MM.1S (cell line): Measurements from ENCODE around the gene AKAP1.

Experiments
- DNase-seq: peaks from one replicate; pipeline ENCODE4 v3.0.0-alpha.2; 2015
- H2AFZ ChIP-seq: fragments of 300-600 bp; sonication (generic); 2 replicates; pipeline ENCODE4 v1.6.0; 2016; ENCODE audit warnings: antibody characterized with exemption, low read length
- H3F3A ChIP-seq: fragments of 300-600 bp; sonication (generic); 2 replicates; pipeline ENCODE4 v1.6.1; 2016; ENCODE audit warnings: mild to moderate bottlenecking, antibody characterized with exemption, low read length, moderate library complexity, mixed read lengths; ENCODE audit not compliant: insufficient read depth
- H3K27ac ChIP-seq: fragments of 300-600 bp; sonication (generic); 2 replicates; pipeline ENCODE4 v1.5.1; 2016; ENCODE audit warnings: mild to moderate bottlenecking, low read length
- H3K27me3 ChIP-seq: fragments of 300-600 bp; sonication (generic); replicated peaks from 2 replicates; pipeline ENCODE4 v1.6.0; 2016; ENCODE audit warnings: low read length; ENCODE audit not compliant: insufficient read depth
- H3K36me3 ChIP-seq: fragments of 300-600 bp; sonication (generic); replicated peaks from 2 replicates; pipeline ENCODE4 v1.6.1; 2016; ENCODE audit warnings: mild to moderate bottlenecking, low read length, mixed read lengths; ENCODE audit not compliant: insufficient read depth
- H3K4me1 ChIP-seq: fragments of 300-600 bp; sonication (generic); 2 replicates; pipeline ENCODE4 v1.6.1; 2016; ENCODE audit warnings: low read length, mixed read lengths
- H3K4me2 ChIP-seq: fragments of 300-600 bp; sonication (generic); 2 replicates; pipeline ENCODE4 v1.6.0; 2016; ENCODE audit warnings: low read depth, low read length
- H3K4me3 ChIP-seq: fragments of 300-600 bp; sonication (generic); 2 replicates; pipeline ENCODE4 v1.5.1; 2016; ENCODE audit warnings: low read length, mixed read lengths
- H3K79me2 ChIP-seq: fragments of 300-600 bp; sonication (generic); 2 replicates; pipeline ENCODE4 v1.6.1; 2016; ENCODE audit warnings: mixed run types, low read length, mixed read lengths
- H3K9ac ChIP-seq: fragments of 300-600 bp; sonication (generic); 2 replicates; pipeline ENCODE4 v1.6.1; 2016; ENCODE audit warnings: low read length, mixed read lengths
- H3K9me2 ChIP-seq: fragments of 300-600 bp; sonication (generic); replicated peaks from 2 replicates; pipeline ENCODE4 v1.6.1; 2016; ENCODE audit warnings: mild to moderate bottlenecking, low read length, mixed read lengths; ENCODE audit not compliant: insufficient read depth
- H3K9me3 ChIP-seq: fragments of 300-600 bp; sonication (generic); replicated peaks from 2 replicates; pipeline ENCODE4 v1.6.1; 2016; ENCODE audit warnings: mild to moderate bottlenecking, low read length, mixed read lengths; ENCODE audit not compliant: insufficient read depth
- H4K20me1 ChIP-seq: fragments of 300-600 bp; sonication (generic); 2 replicates; pipeline ENCODE4 v1.6.1; 2016; ENCODE audit warnings: mild to moderate bottlenecking, low read length, moderate library complexity, mixed read lengths; ENCODE audit not compliant: insufficient read depth
- EZH2 ChIP-seq: fragments of 300-600 bp; sonication (generic); optimal IDR thresholded peaks from 2 replicates; pipeline ENCODE3; 2017; ENCODE audit warnings: low read depth, mild to moderate bottlenecking, antibody characterized with exemption, low read length, mixed read lengths
- EZH2phosphoT487 ChIP-seq: fragments of 300-600 bp; sonication (generic); IDR thresholded peaks from 2 replicates; pipeline ENCODE4 v1.6.1; 2018; ENCODE audit warnings: antibody characterized with exemption, low read length
- TF ChIP-seq, protein P1 (sequence below): fragments of 300-600 bp; sonication (generic); IDR thresholded peaks from 2 replicates; pipeline ENCODE4 v1.5.1; 2016; ENCODE audit warnings: antibody characterized with exemption, low read length, mixed read lengths

AKAP1 gene

GRCh38 chr17:57110579-57111325 lies 25.7 kb downstream of the AKAP1 start:
- Histone ChIP-seq H3K36me3 (0 out of 2 replicates have a peak, but pooled peaks cover 5% of the 10 kb centered on the region), H3K9me2 (no peaks in the 10 kb centered on the region)
- TF ChIP-seq EZH2: no peak
- TF ChIP-seq EZH2phosphoT487: no peak
- TF ChIP-seq, protein P1, sequence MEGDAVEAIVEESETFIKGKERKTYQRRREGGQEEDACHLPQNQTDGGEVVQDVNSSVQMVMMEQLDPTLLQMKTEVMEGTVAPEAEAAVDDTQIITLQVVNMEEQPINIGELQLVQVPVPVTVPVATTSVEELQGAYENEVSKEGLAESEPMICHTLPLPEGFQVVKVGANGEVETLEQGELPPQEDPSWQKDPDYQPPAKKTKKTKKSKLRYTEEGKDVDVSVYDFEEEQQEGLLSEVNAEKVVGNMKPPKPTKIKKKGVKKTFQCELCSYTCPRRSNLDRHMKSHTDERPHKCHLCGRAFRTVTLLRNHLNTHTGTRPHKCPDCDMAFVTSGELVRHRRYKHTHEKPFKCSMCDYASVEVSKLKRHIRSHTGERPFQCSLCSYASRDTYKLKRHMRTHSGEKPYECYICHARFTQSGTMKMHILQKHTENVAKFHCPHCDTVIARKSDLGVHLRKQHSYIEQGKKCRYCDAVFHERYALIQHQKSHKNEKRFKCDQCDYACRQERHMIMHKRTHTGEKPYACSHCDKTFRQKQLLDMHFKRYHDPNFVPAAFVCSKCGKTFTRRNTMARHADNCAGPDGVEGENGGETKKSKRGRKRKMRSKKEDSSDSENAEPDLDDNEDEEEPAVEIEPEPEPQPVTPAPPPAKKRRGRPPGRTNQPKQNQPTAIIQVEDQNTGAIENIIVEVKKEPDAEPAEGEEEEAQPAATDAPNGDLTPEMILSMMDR: no peak

DNA sequence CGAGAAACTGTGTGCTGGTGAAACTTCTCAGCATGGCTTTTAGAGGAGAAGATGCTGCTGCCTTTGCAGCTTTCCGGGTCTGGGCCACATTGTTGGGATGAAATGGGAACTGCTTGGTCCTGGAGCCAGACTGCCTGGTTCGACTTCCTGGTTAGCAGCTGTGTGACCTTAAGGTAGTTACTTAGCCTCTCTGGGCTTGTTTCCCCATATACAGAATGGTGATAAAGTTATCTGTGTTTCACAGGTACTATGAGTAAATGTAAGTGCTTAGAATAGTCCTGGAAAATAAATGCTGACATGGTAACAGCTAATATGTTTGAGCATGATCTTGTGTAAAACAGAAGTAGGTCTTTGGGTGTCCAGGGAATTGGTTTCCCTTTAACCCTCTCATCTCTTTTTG lies 26.3 kb downstream of the AKAP1 start:
- H3K27me3 ChIP-seq: no peaks in the 10 kb centered on the region
- no peaks in the 10 kb centered on the region for H3K4me1 ChIP-seq
- no peaks in the 10 kb centered on the region for H3K9me2 ChIP-seq
- H3K4me2 ChIP-seq: no peak overlapping the region
- no peak overlapping the region for H3K27ac ChIP-seq
- DNase-seq: no peak
- H3K9ac ChIP-seq: no peak overlapping the region
- no peaks in the 10 kb centered on the region for H3K9me3 ChIP-seq
- 0 out of 2 replicates have a peak, but pooled peaks cover 5% of the 10 kb centered on the region for H3K36me3 ChIP-seq
- H3K4me3 ChIP-seq: no peak overlapping the region
- no peaks in the 10 kb centered on the region for H3F3A ChIP-seq
- no peak overlapping the region for H2AFZ ChIP-seq
- peaks cover 12% of the 10 kb centered on the region; the same call in 1 of the 2 replicates for H3K79me2 ChIP-seq
- no peaks in the 10 kb centered on the region for H4K20me1 ChIP-seq
- TF ChIP-seq, protein P1: no peak
- TF ChIP-seq EZH2phosphoT487: no peak
- TF ChIP-seq EZH2: no peak

More at GRCh38 chr17:57110579-57111325, 25.7 kb downstream of the AKAP1 start:
- no peaks in the 10 kb centered on the region; the same call in 1 of the 2 replicates for H4K20me1 ChIP-seq
- H3K79me2 ChIP-seq: peaks cover 17% of the 10 kb centered on the region
- no peak overlapping the region for H3K27ac ChIP-seq
- no peaks in the 10 kb centered on the region for H3F3A ChIP-seq
- no peak overlapping the region for H3K4me3 ChIP-seq
- no peak for DNase-seq
- no peak overlapping the region for H2AFZ ChIP-seq
- H3K27me3 ChIP-seq: no peaks in the 10 kb centered on the region
- no peak overlapping the region for H3K9ac ChIP-seq
- no peak overlapping the region for H3K4me2 ChIP-seq
- no peaks in the 10 kb centered on the region for H3K9me3 ChIP-seq
- no peaks in the 10 kb centered on the region for H3K4me1 ChIP-seq

GRCh38 chr17:57113011-57113410 lies 28.0 kb downstream of the AKAP1 start:
- H3K27me3 ChIP-seq: no peaks in the 10 kb centered on the region
- H3K36me3 ChIP-seq: 0 out of 2 replicates have a peak, but pooled peaks cover 5% of the 10 kb centered on the region
- H3K9me3 ChIP-seq: no peaks in the 10 kb centered on the region
- H4K20me1 ChIP-seq: no peaks in the 10 kb centered on the region
- H3K4me1 ChIP-seq: no peaks in the 10 kb centered on the region
- DNase-seq: no peak
- H3K4me2 ChIP-seq: no peak overlapping the region
- no peak overlapping the region for H2AFZ ChIP-seq
- no peak overlapping the region for H3K4me3 ChIP-seq
- H3K27ac ChIP-seq: no peak overlapping the region
- H3K9me2 ChIP-seq: no peaks in the 10 kb centered on the region
- H3K79me2 ChIP-seq: peaks cover 12% of the 10 kb centered on the region; the same call in 1 of the 2 replicates
- no peaks in the 10 kb centered on the region for H3F3A ChIP-seq
- TF ChIP-seq, protein P1: no peak
- TF ChIP-seq EZH2phosphoT487: no peak
- TF ChIP-seq EZH2: no peak
- no peak overlapping the region for H3K9ac ChIP-seq
